GM10847 (cell line): ENCODE results near the gene SIPA1.

ENCODE experiments used
- POLR2A ChIP-seq: IDR thresholded peaks from 2 replicates; pipeline ENCODE4 v1.6.1; 2011; ENCODE audit not compliant: insufficient read length; ENCODE audit errors: extremely low read depth

SIPA1 gene

DNA sequence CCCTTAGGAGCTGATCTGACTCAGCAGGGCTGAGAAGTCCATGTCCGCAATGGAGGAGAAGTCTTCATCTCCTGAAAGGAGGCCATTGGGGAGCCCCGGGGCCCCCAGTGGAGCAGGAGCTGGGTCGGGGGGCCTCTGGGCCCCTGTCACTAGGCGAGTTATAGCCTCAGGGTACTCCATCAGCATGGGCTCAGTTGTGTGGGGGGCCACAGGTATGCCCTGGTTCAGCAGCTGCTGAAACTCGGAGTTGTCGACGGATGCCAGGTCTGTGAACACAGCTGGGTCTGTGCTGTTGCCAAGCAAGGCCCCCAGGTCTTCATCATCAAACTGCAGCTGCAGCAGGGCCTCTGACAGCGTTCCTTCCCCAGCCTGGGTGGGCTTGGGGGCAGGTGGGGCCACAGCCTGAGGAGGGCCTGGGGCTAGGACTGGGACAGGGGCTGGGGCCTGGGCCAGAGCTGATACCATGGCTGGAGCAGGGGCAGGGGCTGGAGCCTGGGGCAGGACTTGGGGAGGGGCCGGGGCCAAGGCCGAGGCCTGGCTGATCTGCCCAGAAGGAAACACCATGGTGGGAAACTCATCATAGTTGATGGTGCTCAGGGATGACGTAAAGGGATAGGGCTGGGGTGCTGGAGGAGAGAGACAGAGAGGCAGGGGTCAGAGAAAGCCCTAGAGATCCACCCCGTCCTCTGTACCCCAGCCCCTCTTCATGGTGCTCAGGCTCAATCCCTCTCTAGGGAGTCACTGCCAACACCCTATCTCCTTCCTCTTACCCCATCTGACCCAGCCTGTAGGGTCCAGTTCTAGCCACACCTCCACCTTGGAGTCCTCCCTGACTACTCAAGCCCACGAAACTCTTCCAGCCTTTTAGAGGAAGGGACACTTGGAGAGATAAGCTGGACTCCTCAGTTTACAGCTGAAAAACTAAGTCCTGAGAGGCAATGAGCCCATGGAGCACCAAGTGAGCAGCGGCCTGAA lies 16.8 kb downstream of the SIPA1 start:
- no peak for TF ChIP-seq POLR2A

DNA sequence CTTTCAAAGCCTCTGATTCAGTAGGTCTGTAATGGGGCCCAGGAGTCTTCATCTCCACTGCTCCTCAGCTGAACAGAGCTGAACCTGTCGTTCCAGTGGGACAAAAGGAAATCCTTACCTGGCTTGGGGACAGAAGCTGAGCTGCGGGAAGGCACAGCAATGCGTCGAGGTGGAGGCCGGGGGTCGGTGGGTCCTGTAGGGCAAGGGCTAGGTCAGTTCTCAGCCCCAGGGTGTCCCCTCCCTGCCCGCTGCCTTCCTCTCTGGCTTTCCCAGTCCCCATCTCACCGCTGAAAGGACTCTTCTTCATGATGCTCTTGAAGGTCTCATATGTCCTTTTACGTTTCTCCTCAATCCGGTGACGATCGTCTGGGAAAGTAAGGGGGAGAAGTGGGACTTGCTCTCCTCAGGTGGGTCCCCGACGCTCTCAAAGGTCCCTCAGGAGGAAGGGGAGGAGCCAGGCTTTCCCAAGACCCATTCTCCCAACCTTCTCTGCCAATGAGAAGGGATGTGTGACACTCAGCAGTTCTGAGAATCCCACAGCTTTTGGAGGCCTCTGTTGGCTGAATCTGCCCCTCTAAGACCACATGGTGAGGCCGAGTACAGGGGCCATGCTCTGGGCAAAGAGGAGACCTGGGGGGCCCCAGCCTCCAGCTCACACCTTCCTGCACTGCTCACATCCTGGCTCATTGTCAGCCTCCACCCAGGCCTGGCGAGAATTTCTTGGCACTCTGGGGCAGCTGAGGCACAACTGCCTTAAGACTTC lies 17.9 kb downstream of the SIPA1 start:
- no peak for TF ChIP-seq POLR2A

DNA sequence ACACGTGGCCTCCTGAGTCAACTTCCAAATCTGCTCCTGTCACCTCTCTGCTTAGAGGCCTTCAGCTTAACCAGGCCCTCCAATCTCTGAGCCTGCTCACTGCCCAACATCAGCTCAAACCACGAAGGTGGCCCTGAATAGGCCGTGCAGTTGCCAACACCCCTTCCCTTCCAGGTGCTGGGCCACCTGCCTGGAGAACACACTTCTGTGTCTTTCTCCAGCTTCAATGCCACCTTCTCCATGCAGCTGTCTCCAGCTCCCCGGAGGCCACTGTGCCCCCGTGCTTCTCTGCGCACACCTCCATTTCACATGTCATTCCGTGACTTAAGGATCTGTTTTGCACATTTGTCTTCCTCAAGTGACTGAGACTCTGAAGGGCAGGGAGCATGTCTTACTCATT lies 19.5 kb downstream of the SIPA1 start:
- no peak for TF ChIP-seq POLR2A

DNA sequence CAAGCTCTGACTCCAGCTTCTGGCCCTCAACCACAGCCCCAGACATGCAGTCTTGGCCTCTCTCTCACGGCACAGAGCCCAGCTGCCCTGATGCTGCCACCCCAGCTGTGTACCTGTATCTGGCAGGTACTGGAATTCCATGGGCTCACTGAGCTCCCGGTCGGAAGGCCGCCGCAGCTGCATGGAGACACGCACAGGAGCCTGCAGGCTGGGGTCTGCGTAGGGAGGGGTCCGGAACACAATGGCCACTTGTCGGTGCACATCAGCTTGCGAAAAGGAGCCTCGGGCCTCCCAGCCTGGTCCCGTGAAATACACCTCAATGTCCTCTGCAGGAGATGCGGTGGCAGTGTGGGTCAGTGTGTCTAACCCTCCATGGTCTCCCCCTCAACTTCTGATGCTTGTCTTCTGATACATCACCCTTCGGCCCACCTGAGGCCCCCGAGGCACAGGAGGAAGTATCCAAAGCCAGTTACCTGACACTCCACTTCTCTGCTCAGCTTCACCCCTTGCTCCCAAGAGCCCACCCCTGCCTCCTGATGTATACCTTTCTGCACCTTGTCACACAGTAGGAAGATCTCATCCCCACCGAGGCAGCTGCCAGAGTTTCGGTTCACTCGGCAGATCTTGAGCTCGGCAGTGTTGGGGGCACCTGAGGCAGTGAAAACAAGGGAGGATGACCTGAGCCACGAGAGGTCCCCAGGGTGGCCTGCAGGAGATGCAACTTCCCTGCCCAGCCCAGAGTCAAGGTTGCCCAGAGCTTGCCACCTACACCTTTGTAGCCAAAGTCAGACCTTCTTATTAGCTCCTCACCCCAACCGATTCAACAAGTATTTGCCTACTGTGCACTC lies 20.5 kb downstream of the SIPA1 start:
- TF ChIP-seq POLR2A: no peak

DNA sequence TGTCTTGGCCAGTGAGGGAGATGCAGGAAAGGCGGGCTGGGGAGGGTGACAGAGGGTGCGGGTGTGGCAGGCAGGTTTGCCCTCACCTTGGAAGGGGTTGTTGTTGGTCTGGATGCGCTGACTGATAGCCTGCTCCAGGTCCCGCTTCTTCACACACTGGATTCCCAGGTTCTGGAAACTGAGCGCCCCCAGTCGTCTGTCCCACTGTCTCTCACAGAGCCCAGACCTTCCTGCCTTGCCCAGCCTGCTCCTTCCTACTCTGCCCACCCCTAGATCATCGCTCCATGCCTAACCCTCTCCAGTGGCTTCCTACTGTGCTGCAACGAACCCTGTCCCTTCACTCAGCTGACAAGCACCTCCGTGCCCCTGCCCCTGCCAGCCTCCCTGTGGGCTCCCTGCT lies 22.1 kb downstream of the SIPA1 start:
- TF ChIP-seq POLR2A: no peak

DNA sequence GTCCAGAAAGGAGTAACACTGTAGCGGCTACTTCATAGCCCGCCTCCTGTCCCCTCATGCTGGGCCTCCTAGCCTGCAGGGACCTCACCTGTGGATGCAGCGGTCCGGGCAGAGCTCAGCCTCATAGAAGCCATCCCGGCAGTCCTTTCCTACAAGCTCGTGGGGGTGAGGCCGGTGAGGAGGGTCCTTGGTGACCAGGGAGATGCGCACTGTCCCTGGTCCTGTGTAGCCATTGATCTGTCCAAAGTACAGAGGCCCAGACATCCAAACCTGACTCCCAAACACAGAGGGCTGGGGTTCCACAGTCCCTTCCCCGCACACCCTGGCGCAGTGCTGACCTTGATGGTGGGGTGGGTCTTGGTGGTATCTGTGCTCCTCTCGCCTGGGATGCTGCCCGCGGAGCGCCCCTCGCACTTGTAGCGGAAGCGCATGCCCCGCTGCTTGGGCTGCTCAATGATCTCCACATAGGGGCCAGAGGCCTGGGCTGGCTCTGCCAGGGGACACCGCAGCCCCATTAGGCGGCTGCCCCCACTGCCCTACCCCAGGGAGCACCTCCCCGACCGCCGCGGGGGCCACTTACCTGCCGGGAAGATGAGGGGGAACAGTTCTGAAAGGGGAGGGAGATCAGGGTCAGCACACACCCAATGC lies 23.8 kb downstream of the SIPA1 start:
- no peak for TF ChIP-seq POLR2A

DNA sequence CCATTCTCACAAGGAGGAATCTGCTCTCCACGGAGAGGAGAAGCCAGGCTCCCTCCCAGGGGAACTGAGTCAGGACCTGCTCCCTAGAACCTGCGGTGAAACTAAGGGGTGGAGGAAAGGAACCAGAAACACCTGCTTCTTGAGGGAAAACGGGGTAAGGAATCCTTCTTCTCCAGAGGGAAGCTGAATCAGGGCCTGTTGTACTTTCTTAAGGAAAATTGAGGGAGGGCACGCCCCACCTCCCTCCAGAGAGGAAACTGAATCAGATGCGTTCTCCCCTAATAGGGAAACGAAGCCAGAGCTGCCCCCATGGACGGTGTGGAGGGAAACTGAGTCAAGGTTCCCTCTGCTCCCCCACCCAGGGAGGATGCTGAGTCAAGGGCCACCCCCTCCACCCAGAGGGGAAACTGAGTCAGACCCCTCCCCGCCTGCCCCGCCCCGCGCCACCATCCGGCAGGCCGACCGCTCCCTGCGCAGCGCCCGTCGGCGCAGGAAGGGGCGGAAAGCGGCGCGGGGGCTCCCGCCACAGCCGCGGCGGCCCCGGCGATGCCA lies 24.4 kb downstream of the SIPA1 start:
- no peak for TF ChIP-seq POLR2A

DNA sequence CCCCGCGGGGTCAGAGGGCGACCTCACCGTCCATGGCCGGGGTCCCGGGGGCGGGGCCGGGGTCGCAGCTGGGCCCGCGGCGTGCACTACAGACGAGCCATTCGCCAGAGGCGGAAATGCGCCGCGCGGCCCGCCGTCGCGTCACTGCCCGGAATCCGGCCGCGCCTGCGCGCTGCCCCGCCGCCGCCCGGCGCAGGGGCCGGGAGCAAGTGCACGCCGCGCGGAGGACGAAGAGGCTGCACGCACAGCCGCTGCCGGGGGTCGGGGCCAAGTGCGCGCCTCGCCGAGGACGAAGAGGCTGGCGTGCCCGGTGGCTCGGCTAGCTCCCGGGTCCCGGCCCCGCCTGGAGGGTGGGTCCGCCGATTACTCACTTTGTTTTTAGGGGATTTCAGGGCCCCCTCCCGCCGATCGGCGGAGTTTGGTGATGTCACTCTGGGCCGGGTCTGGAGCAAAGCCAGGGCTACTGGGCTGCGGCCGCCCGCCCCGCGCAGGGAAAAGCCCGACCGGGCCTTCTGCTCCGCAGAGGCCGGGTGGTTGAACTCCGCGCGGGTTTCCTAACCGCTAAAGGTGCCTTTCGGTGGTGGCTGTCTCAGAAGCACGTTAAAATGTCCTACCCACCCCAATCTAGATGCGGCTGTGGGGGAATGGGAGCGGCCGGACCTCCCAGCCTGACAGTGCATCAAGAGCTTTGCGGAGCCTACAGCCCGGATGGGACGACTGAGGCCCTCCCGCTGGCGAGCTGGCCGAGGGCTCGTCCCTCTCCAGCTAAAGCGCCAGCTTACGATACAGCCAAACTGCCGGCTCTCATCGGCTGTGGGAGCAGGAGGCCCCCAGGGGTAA lies 25.1 kb downstream of the SIPA1 start, which contains the start of gene RELA:
RELA (minus strand) TSS at position 118 of the 840 bp plus-strand sequence; CDS start at position 34, 84 bp downstream.
- peak; percentile 64 for TF ChIP-seq POLR2A

DNA sequence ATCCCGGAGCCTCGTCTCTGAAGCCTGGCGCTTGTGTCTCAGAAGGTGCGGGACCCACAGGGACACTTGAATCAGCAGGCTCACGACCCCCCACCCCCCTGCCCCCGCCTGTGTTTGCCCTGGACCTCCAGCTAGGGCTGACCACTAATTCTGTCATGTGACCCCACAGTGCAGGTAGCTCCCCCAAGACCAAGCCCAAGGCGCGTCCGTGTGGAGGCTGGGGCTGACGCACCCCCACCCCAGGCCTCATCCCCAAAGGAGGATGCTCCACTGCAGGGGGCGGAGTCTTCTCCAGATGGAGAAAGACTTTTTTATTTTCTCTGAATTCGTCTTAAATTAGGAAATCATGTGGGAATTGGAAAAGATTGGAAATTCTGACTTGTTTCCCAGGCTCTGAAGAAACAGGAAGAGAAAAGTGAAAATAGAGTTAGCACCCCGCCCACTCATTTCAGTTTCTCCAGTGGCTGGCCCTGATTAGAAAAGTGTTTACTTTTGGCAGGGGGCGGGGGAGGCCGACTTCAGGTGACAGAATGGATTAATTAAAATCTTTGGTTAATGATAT lies 25.8 kb downstream of the SIPA1 start:
- TF ChIP-seq POLR2A: no peak

DNA sequence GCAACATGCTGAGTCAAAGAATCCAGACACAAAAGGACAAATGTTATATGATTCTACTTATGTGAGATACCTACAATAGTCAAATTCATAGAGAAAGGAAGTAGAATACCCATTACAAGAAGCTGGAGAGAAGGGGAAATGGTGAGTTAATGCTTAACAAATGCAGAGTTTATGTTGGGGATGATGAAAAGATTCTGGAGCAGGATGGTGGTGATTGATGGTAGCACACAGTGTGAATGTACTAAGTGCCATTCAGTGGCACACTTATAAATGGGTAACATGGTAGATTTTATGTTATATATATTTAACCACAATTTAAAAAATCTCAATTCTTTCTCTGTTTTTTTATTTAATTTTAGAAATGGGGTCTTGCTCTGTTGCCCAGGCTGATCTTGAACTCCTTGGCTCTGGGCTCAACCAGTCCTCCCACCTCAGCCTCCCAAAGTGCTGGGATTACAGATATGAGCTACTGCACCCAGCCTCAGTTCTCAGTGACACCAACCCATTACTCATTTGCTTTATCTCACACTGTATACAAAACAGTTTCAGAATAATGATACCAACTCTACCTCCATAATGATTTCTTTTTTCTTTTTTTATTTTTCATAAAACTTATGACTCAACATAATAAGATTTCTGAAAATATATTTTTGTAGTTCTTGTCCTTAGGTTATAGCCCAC lies 34.4 kb downstream of the SIPA1 start:
- TF ChIP-seq POLR2A: no peak

DNA sequence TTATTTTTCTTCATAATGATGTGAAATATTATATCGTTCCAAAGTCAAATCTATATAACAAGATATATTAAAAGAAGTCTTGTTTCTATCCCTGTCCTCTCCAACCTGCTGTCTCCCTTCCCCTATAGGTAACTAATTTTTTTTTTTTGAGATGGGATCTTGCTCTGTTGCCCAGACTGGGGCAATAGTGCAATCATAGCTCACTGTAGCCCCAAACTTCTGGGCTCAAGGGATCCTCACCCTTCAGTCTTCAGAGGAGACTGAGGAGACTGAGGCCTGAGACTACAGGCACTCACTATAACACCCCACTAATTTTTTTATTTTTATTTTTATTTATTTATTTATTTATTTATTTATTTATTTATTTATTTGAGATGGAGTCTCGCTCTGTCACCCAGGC lies 35.1 kb downstream of the SIPA1 start:
- no peak for TF ChIP-seq POLR2A

DNA sequence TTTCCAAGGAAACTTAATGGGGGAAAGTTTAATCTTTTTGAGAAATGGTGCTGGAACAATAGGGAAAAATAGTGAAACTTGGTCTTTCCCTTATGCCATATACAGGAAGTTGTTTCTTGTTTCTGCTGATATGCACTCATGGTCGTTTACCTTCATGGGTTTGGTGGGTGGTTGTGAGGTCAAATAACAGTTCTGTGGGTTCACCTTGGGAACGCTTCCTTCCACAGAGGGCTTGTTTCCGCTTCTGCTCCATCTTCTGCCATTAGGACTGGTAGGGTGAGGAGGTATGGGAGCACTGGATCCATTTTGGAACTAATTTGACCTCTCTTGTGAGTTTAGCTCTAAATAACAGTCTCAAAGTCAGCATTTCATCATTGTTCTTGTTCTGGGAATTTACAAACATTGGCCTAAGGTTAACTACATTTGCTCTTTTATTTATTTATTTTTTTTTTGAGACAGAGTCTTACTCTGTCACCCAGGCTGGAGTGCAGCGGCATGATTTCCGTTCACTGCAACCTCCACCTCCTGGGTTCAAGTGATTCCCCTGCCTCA lies 42.4 kb downstream of the SIPA1 start:
- TF ChIP-seq POLR2A: no peak
